Stimulated activated CD8-positive, alpha-beta memory T cell treated with anti-CD3 and anti-CD28 coated beads, Interleukin-12 subunit alpha, Interleukin-12 subunit beta, amount 100 ng/mL, for 4 hours (primary cell): Measurements from ENCODE around the gene TGIF2LY.
"Not testable (repeated sequence)": the region's sequence is repeated elsewhere in the genome, so short reads cannot be mapped to it uniquely, and the experiment has no call there.

ENCODE experiments used
- DNase-seq: peaks from one replicate; pipeline ENCODE4 v3.0.0-alpha.2; 2020; ENCODE audit warnings: low read depth

TGIF2LY gene

DNA sequence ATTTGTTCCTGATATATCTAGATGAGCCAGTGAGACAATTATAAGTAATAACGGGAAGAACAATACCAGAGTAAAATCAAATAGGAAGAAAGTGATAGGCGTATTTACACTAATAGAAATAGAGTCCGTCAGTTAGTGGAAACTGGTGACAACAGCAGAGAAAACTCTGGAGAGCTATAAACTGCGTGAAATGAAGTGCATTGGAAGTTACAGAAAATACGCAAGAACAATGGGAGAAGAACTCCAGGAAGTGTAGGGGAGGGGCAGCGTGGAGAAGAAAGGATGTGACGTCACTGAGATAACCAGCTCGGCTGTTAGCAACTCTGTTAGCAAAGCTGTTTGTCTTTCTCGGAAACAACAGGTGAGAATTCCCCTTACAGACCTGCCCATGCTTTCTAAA is at the start of gene TGIF2LY:
TGIF2LY (plus strand) TSS at position 301 of the 400 bp plus-strand sequence. CDS start 178 bp downstream, outside the sequence.
- not testable (repeated sequence) for DNase-seq
